Gastrocnemius medialis (tissue), 4 donors: ENCODE data around the gene GPR32. TPM values are rescaled to one million over a fixed set of nuclear protein-coding genes. Genes with fewer than 3 reads are reported as not detected.
"Not testable (repeated sequence)": the region's sequence is repeated elsewhere in the genome, so short reads cannot be mapped to it uniquely, and the experiment has no call there.

ENCODE experiments used
- ATAC-seq, 2 donors: fragments of 150-250 bp; one replicate each; pipeline ENCODE4 v1.9.1; 2016
- DNase-seq, 2 donors: peaks; one replicate each; pipeline ENCODE4 v3.0.0-alpha.2; 2019
- H3K27ac ChIP-seq, 4 donors: fragments of 200-600 bp; sonication (generic); 1 replicate in 1 of 4; 2 replicates in 3 of 4; pipeline ENCODE4 v1.5.1; 2016 to 2018; ENCODE audit warnings: mild to moderate bottlenecking in 2 of 4, moderate library complexity in 1 of 4
- H3K27me3 ChIP-seq, 3 donors: fragments of 200-600 bp; sonication (generic) in 2 of 3; 1 replicate in 1 of 3; 2 replicates in 2 of 3; pipeline versions ENCODE4 v1.5.1 to v1.6.0; 2016 to 2019; ENCODE audit warnings: mild to moderate bottlenecking in 1 of 3, moderate library complexity in 1 of 3
- H3K36me3 ChIP-seq, 2 donors: fragments of 200-600 bp; sonication (generic) in 1 of 2; one replicate each; pipeline ENCODE4 v1.5.1; 2017 to 2018
- H3K4me1 ChIP-seq, 2 donors: fragments of 200-600 bp; sonication (generic) in 1 of 2; one replicate each; pipeline ENCODE4 v1.5.1; 2016 to 2017; ENCODE audit warnings: mild to moderate bottlenecking in 2 of 2
- H3K4me3 ChIP-seq, 4 donors: fragments of 200-600 bp; sonication (generic) in 3 of 4; 1 replicate in 1 of 4; 2 replicates in 3 of 4; pipeline ENCODE4 v1.5.1; 2016 to 2019; ENCODE audit warnings: mild to moderate bottlenecking in 2 of 4
- H3K9me3 ChIP-seq, 3 donors: fragments of 200-600 bp; sonication (generic) in 2 of 3; 1 replicate in 1 of 3; 2 replicates in 2 of 3; pipeline ENCODE4 v1.5.1; 2016 to 2019
- POLR2A ChIP-seq, 2 donors: fragments of 450-650 bp; IDR thresholded peaks; one replicate each; pipeline ENCODE4 v1.6.1; 2017; ENCODE audit warnings: antibody characterized with exemption in 2 of 2, mild to moderate bottlenecking in 2 of 2, moderate library complexity in 2 of 2
- in situ Hi-C, 4 donors: fragments of 200-750 bp; cut with MboI; loops; one replicate each; pipeline versions ENCODE4 v1.15.0 to v1.8.0; 2017; ENCODE audit warnings: low sequenced_read_pairs in 4 of 4
- intact Hi-C: fragments of 100-400 bp; cut with DNase I; formaldehyde crosslinking; loops from one replicate; pipeline ENCODE4 v1.15.1; 2023; ENCODE audit warnings: low total_unique reads
- total RNA-seq, 4 donors: library from RNA; depleted of rRNA; stranded (reverse); fragments of >200 nt; gene quantifications; one replicate each; pipeline versions ENCODE4 v1.1.0 to v1.2.3, GENCODE V29; 2016
- TF ChIP-seq, protein P1 (sequence below), 5 experiments: fragments of 450-650 bp in 3 of 5; fragments of 200-600 bp in 2 of 5; sonication (generic) in 2 of 5; IDR thresholded peaks in 4 of 5; conservative IDR thresholded peaks in 1 of 5; 1 replicate in 4 of 5; 2 replicates in 1 of 5; pipeline ENCODE4 v1.5.1; 2016 to 2019; ENCODE audit warnings: antibody characterized with exemption in 5 of 5, mild to moderate bottlenecking in 3 of 5, moderate library complexity in 3 of 5

The GPR32 gene
- total RNA-seq, 4 donors from 2014 or later: not detected

DNA sequence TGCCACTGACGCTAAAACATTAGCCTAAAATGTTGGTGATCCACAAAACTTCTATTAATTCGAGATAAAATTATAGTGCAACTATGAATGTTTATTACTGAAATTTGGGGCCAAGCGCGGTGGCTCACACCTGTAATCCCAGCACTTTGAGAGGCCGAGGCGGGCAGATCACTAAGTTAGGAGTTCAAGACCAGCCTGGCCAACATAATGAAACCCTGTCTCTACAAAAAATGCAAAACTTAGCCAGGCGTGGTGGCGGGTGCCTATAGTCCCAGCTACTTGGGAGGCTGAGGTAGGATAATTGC is 13.5 kb downstream of the GPR32 start:
- in situ Hi-C loops: loop anchor here (10.0 to 25.0 kb wide), 3 partner anchors 246 to 429 kb away; partner anchors contain the start of gene NAPSA (in 2 of the 4)
- peaks cover 20 to 29% (median 25%) of the 10 kb centered on the region in 3 donors for H3K27me3 ChIP-seq
- intact Hi-C loops: loop anchor here (2.0 kb wide), 3 partner anchors 59 to 427 kb away; no protein-coding TSS in a partner anchor

DNA sequence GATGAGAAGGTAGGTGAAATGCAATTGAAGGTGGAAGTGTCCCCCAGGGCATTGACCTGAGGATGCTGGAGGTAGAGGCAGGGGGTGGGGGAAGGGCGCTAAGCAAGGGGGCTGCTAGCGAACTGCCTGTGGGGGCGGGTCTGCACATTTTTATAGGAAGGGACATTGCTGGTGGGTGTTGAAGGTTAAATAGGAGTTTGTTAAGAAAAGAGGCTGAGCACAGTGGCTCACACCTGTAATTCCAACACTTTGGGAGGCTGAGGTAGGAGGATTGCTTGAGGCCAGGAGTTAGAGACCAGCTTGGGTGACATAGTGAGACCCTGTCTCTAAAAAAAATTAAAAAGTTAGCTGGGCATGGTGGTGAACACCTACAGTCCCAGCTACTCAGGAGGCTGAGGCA is 14.4 kb downstream of the GPR32 start:
- in situ Hi-C loops: loop anchor here (5.0 to 25.0 kb wide), 4 partner anchors 247 to 430 kb away; partner anchors contain the start of gene NAPSA (in 2 of the 4)
- ATAC-seq: no peak
- Histone ChIP-seq H3K27me3 (peaks cover 13 to 20% (median 17%) of the 10 kb centered on the region in 3 donors), H3K4me3 (no peak overlapping the region), H3K36me3 (no peaks in the 10 kb centered on the region), H3K9me3 (no peaks in the 10 kb centered on the region), H3K27ac (no peak overlapping the region), H3K4me1 (no peaks in the 10 kb centered on the region)
- TF ChIP-seq, protein P1, sequence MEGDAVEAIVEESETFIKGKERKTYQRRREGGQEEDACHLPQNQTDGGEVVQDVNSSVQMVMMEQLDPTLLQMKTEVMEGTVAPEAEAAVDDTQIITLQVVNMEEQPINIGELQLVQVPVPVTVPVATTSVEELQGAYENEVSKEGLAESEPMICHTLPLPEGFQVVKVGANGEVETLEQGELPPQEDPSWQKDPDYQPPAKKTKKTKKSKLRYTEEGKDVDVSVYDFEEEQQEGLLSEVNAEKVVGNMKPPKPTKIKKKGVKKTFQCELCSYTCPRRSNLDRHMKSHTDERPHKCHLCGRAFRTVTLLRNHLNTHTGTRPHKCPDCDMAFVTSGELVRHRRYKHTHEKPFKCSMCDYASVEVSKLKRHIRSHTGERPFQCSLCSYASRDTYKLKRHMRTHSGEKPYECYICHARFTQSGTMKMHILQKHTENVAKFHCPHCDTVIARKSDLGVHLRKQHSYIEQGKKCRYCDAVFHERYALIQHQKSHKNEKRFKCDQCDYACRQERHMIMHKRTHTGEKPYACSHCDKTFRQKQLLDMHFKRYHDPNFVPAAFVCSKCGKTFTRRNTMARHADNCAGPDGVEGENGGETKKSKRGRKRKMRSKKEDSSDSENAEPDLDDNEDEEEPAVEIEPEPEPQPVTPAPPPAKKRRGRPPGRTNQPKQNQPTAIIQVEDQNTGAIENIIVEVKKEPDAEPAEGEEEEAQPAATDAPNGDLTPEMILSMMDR (IDR thresholded peaks at IDR 0.05 in 4 of 5, conservative IDR thresholded peaks at IDR 0.05 in 1 of 5): no peak
- TF ChIP-seq POLR2A (IDR thresholded peaks at IDR 0.05): no peak
- intact Hi-C loops: no loop called here
- DNase-seq: no peak

More for the DNA sequence above, 13.5 kb downstream of the GPR32 start:
- not testable (repeated sequence) for ATAC-seq, H3K9me3 ChIP-seq, H3K36me3 ChIP-seq, H3K4me1 ChIP-seq, H3K4me3 ChIP-seq, DNase-seq, H3K27ac ChIP-seq
- TF ChIP-seq, protein P1 (IDR thresholded peaks at IDR 0.05 in 4 of 5, conservative IDR thresholded peaks at IDR 0.05 in 1 of 5): peak in 1 of 5 experiments; percentile 5

DNA sequence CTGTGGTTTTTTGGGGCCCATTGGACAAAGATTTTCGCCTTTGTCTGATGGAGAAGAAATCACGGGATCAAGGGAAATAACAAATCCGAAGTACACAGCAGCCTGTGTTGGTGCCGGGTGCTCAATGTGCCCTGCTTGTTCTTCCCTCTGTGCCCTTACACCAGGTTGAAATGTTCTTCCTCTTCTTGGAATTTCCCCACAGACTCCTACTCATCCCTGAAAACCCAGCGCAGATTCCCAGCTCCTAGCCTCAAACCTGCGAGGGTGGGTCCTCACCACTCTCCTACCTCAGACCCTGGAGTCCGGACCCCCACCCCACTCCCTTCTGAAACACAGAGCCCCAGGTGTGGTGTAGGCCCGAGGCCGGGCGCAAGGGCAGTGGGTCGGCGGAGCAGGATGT is 15.1 kb downstream of the GPR32 start:
- Histone ChIP-seq H3K9me3 (no peaks in the 10 kb centered on the region), H3K36me3 (no peaks in the 10 kb centered on the region), H3K27me3 (peaks cover 7 to 14% (median 11%) of the 10 kb centered on the region in 3 donors), H3K4me3 (no peak overlapping the region), H3K27ac (no peak overlapping the region), H3K4me1 (no peaks in the 10 kb centered on the region)
- in situ Hi-C loops: loop anchor here (5.0 to 25.0 kb wide), 4 partner anchors 248 to 431 kb away; partner anchors contain the start of gene NAPSA (in 2 of the 4)
- no peak for DNase-seq
- ATAC-seq: no peak
- TF ChIP-seq, protein P1 (IDR thresholded peaks at IDR 0.05 in 4 of 5, conservative IDR thresholded peaks at IDR 0.05 in 1 of 5): no peak
- TF ChIP-seq POLR2A (IDR thresholded peaks at IDR 0.05): no peak
- intact Hi-C loops: no loop called here

DNA sequence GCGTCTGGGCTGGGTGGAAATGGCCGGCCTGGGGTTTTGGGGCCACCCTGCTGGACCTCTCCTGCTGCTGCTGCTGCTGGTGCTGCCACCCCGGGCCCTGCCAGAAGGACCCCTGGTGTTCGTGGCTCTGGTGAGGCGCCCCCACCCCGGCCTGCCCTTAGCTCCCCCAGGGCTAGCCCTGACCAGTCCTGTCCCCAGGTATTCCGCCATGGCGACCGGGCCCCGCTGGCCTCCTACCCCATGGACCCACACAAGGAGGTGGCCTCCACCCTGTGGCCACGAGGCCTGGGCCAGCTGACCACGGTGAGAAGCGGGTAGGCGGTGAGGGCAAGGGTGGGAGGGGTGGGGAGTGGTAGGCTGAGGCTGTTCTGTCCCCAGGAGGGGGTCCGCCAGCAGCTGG is 20.1 kb downstream of the GPR32 start, which contains the start of gene ACP4:
Gene ACP4 (plus strand): TSS at position 20 of the 400 bp plus-strand sequence. CDS start 0 bp downstream, at position 20.
- TF ChIP-seq, protein P1 (IDR thresholded peaks at IDR 0.05 in 4 of 5, conservative IDR thresholded peaks at IDR 0.05 in 1 of 5): no peak
- TF ChIP-seq POLR2A (IDR thresholded peaks at IDR 0.05): no peak
- Histone ChIP-seq H3K4me1 (no peaks in the 10 kb centered on the region), H3K27me3 (peaks cover 0 to 3% (median 0%) of the 10 kb centered on the region in 3 donors), H3K4me3 (no peak within 1 kb of the TSS), H3K36me3 (no peaks in the 10 kb centered on the region), H3K9me3 (no peaks in the 10 kb centered on the region), H3K27ac (no peak within 1 kb of the TSS)
- in situ Hi-C loops: loop anchor here in 3 of 4 donors (25.0 kb wide), 1 partner anchor 253 kb away; no protein-coding TSS in a partner anchor
- ATAC-seq (no peak), DNase-seq (no peak)
- intact Hi-C loops: no loop called here
